HepG2 (cell line): ENCODE data around the gene ADPRM. TPM values are rescaled to one million over a fixed set of nuclear protein-coding genes. Genes with fewer than 3 reads are reported as not detected.
A peak's percentile ranks its signal among the peaks of the same experiment; 100 is the strongest.
"Not testable (repeated sequence)": the region's sequence is repeated elsewhere in the genome, so short reads cannot be mapped to it uniquely, and the experiment has no call there.

ENCODE experiments used
- ATAC-seq: fragments of 200-7000 bp; cut with Tn5 transposase; 3 replicates; pipeline ENCODE4 v1.9.1; 2020; ENCODE audit warnings: mild to moderate bottlenecking, moderate library complexity
- BruUV-seq: library from RNA; stranded (reverse); fragments of 400-500 nt; replicated peaks from 2 replicates; lab custom pipeline; 2021; lab: Mats Ljungman, UMichigan
- CTCF ChIA-PET: fragments of 300-600 bp; formaldehyde crosslinking; extraction: SDS; loops from one replicate; lab custom pipeline; 2021; ENCODE audit warnings: low total read pairs, inconsistent platforms, low intra/inter-chr PET ratio; lab: Yijun Ruan, JAX
- POLR2A ChIA-PET: fragments of 350-600 bp; sonication (Branson Sonifier 250); formaldehyde crosslinking; loops from one replicate; lab custom pipeline; 2020; ENCODE audit warnings: antibody characterized with exemption, inconsistent platforms; lab: Yijun Ruan, JAX
- DNase-seq: peaks from one replicate; pipeline ENCODE4 v3.0.0-alpha.2; 2015; ENCODE audit warnings: low spot score
- FAIRE-seq: peaks from 3 replicates; lab custom pipeline; 2011; peaks lifted over from hg19 to GRCh38; lab: Jason Lieb, UNC
- H2AFZ ChIP-seq: one replicate; pipeline ENCODE4 v1.6.1; 2011; ENCODE audit warnings: low read length, inconsistent platforms
- H3K27ac ChIP-seq: fragments of 300-600 bp; 3 replicates; pipeline ENCODE4 v1.8.0; 2011; ENCODE audit warnings: mixed run types, mild to moderate bottlenecking, mixed read lengths, low read length, inconsistent platforms; ENCODE audit not compliant: insufficient read depth; ENCODE audit errors: extremely low read length
- H3K27me3 ChIP-seq, 2 experiments: fragments of 200-600 bp in 1 of 2; 2 replicates in 1 of 2; 3 replicates in 1 of 2; pipeline versions ENCODE4 v1.6.0 to v1.8.0; 2011; ENCODE audit warnings: low read length in 2 of 2, mild to moderate bottlenecking in 2 of 2, moderate library complexity in 2 of 2, inconsistent platforms in 1 of 2; ENCODE audit not compliant: insufficient read depth in 2 of 2, control insufficient read depth in 1 of 2
- H3K36me3 ChIP-seq, 2 experiments: fragments of 200-600 bp in 1 of 2; replicated peaks in 1 of 2; 2 replicates in 1 of 2; 3 replicates in 1 of 2; pipeline versions ENCODE4 v1.5.1 to v1.8.0; 2011; ENCODE audit warnings: low read length in 2 of 2, inconsistent platforms in 1 of 2; ENCODE audit not compliant: insufficient read depth in 2 of 2, control insufficient read depth in 1 of 2
- H3K4me1 ChIP-seq: 2 replicates; pipeline ENCODE4 v1.5.1; 2012; ENCODE audit warnings: low read length, inconsistent platforms; ENCODE audit not compliant: insufficient read depth
- H3K4me2 ChIP-seq: 2 replicates; pipeline ENCODE4 v1.6.0; 2011; ENCODE audit warnings: low read depth, low read length, inconsistent platforms
- H3K4me3 ChIP-seq, 3 experiments: fragments of 200-600 bp in 1 of 3; sonication (generic), shearing (Covaris generic) in 1 of 3; replicated peaks in 1 of 3; 2 replicates each; pipeline ENCODE4 v1.5.1; 2011 to 2016; ENCODE audit warnings: low read length in 3 of 3, inconsistent platforms in 2 of 3, low read depth in 2 of 3, mild to moderate bottlenecking in 2 of 3, control low read depth in 1 of 3, mixed read lengths in 1 of 3; ENCODE audit not compliant: insufficient read depth in 1 of 3
- H3K79me2 ChIP-seq: one replicate; pipeline ENCODE4 v1.6.1; 2011; ENCODE audit warnings: low read length, inconsistent platforms; ENCODE audit not compliant: insufficient read depth
- H3K9ac ChIP-seq: 2 replicates; pipeline ENCODE4 v1.6.0; 2011; ENCODE audit warnings: mild to moderate bottlenecking, low read depth, low read length, inconsistent platforms; ENCODE audit not compliant: insufficient read depth
- H3K9me3 ChIP-seq: 2 replicates; pipeline ENCODE4 v1.5.1; 2012; ENCODE audit warnings: mild to moderate bottlenecking, low read length
- H4K20me1 ChIP-seq: 2 replicates; pipeline ENCODE4 v1.6.0; 2011; ENCODE audit warnings: inconsistent platforms, mild to moderate bottlenecking, low read length, moderate library complexity; ENCODE audit not compliant: insufficient read depth
- ZBTB38 ChIP-seq: sonication (generic); formaldehyde crosslinking; IDR thresholded peaks from 2 replicates; pipeline ENCODE4 v1.5.1; 2020; ENCODE audit warnings: mild to moderate bottlenecking, missing genetic modification reagents
- ZBTB7A ChIP-seq: sonication (generic); formaldehyde crosslinking; IDR thresholded peaks from 2 replicates; pipeline ENCODE4 v1.8.0; 2022; ENCODE audit warnings: mild to moderate bottlenecking, missing genetic modification reagents
- ZNF256 ChIP-seq: sonication (generic); formaldehyde crosslinking; conservative IDR thresholded peaks from 2 replicates; pipeline ENCODE4 v1.4.0; 2020; ENCODE audit warnings: missing genetic modification reagents
- WGBS: methylation state at CpG from one replicate; pipeline ENCODE4 v1.1.6; 2017; ENCODE audit warnings: low lambda C conversion rate; 5-methylcytosine and 5-hydroxymethylcytosine counted together
- in situ Hi-C: cut with HindIII; loops from 2 replicates; pipeline ENCODE4 v1.10.0; 2017; ENCODE audit warnings: low pct_unique_long_range_greater_than_20kb; ENCODE audit not compliant: extremely low pct_ligation_motif_present
- intact Hi-C: fragments of 100-400 bp; cut with micrococcal nuclease; formaldehyde crosslinking; loops from one replicate; pipeline ENCODE4 v1.10.0; 2022; ENCODE audit not compliant: unreplicated experiment
- polyA plus RNA-seq, 8 experiments: library from polyadenylated mRNA; depleted of rRNA in 3 of 8; stranded (reverse) in 7 of 8; unstranded in 1 of 8; fragments of >200 nt; fragmentation: Illumina TruSeq in 4 of 8; extraction: Trizol in 4 of 8; gene quantifications; 2 replicates each; pipeline versions ENCODE4 v1.2.1 to v1.2.3, GENCODE V29; 2011 to 2016; ENCODE audit warnings: low read depth in 4 of 8, missing spikeins in 1 of 8, mixed read lengths in 1 of 8; ENCODE audit not compliant: insufficient read depth in 1 of 8
- total RNA-seq, 5 experiments: library from RNA; depleted of rRNA; stranded (reverse); fragments of >200 nt; fragmentation: Illumina TruSeq; extraction: Trizol; gene quantifications; 2 replicates each; pipeline ENCODE4 v1.2.3, GENCODE V29; 2016; ENCODE audit warnings: low read depth in 1 of 5
- TF ChIP-seq, protein P1 (sequence below): sonication (generic); formaldehyde crosslinking; IDR thresholded peaks from 2 replicates; pipeline ENCODE4 v1.5.0; 2020; ENCODE audit warnings: missing genetic modification reagents
- TF ChIP-seq, protein P2 (sequence below): sonication (generic); formaldehyde crosslinking; conservative IDR thresholded peaks from 2 replicates; pipeline ENCODE4 v1.8.0; 2022; ENCODE audit warnings: mild to moderate bottlenecking, moderate library complexity, missing genetic modification reagents
- TF ChIP-seq, protein P3 (sequence below): sonication (generic); formaldehyde crosslinking; conservative IDR thresholded peaks from 2 replicates; pipeline ENCODE4 v1.4.0; 2020; ENCODE audit warnings: missing genetic modification reagents

Gene ADPRM
- total and polyA plus RNA-seq, 2 of the 13 experiments (the other 11 are each of a cell fraction or from before 2014, with no cell fraction given), result 5.6 to 10.8 TPM

DNA sequence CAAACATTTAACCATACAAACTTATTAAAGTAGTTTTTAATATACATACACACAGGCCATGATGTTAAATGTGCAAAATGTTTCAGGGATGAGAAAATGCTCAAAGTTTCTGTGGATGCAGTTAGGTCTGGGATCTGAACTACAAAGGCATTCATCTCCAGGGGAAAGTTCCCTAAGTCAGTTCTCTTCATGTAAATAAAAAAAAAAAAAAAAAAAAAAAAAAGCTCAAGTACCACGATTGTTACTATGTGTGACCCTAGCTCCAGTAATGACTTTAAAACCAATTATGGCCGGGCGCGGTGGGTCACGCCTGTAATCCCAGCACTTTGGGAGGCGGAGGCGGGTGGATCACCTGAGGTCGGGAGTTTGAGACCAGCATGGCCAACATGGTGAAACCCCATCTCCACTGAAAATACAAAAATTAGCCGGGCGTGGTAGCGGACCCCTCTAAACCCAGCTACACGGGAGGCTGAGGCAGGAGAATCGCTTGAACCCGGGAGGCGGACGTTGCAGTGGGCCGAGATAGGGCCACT is 1.5 kb upstream of the ADPRM start:
- H3K4me1 ChIP-seq, result peaks cover 29% of the 10 kb centered on the region
- in situ Hi-C loops, H2AFZ ChIP-seq, BruUV-seq, DNase-seq, H3K27me3 ChIP-seq, H3K9me3 ChIP-seq, ATAC-seq, POLR2A ChIA-PET, FAIRE-seq, CTCF ChIA-PET, H4K20me1 ChIP-seq, H3K27ac ChIP-seq: not testable (repeated sequence)
- peak; percentile 63; the same call in 1 of the 2 replicates for TF ChIP-seq ZBTB38 (CRISPR knock-in tag)
- H3K4me2 ChIP-seq, result peak overlapping the region; percentile 98
- peaks cover 9 to 34% of the 10 kb centered on the region in 2 experiments for H3K36me3 ChIP-seq
- H3K4me3 ChIP-seq, result peak overlapping the region; percentile 89 to 98 (median 96)
- peaks cover 40% of the 10 kb centered on the region for H3K79me2 ChIP-seq
- WGBS, result 73% methylated on average over 17 of the region's 17 CpGs
- peak overlapping the region; percentile 92 for H3K9ac ChIP-seq
- intact Hi-C loops, result loop anchor here (5.0 kb wide), 1 partner anchor 36 kb away; the partner anchor contains the start of gene TMEM220

DNA sequence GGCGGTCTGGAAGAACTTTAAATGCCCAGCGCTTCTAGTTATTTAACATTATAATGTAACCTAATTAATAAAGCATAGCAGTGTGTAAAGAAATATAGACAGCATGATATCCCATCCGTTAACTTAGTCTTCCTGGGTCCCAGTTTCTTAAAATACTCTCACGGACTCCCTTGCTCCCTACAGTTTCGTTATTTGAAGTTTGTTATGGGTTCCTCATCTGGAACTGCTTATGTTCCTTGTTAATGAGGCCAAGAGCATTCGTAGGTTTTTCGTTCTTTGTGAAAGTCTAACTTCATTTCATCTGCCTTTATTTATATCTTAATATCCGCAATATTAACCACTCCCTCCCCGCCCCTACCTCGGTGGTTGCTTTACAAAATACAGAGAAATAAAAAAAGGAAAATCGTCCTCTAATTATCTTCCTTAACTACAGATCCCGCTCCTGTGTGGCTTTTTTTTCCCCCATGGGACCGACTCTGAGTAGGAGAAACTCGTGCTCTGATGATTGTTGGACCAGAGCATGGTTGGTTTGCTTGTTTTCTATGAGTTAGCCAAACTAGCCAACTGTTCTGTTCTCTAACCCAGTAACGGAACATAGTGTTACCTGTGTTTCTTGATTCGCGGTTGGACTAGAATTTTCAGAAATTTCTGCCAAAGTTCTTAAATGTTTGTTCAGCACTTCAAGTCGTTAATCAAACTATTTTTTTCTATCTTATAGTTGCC is 863 bp downstream of the ADPRM start:
- intact Hi-C loops (loop anchor here (5.0 kb wide), 1 partner anchor 34 kb away; the partner anchor contains the start of gene TMEM220), in situ Hi-C loops (no loop called here)
- Histone ChIP-seq H3K9me3 (no peaks in the 10 kb centered on the region), H3K27ac (peak overlapping the region; percentile 84), H2AFZ (peak overlapping the region; percentile 43), H3K36me3 (peaks cover 3 to 11% of the 10 kb centered on the region in 2 experiments; a peak in 3 of 5 replicates), H3K4me1 (peaks cover 29% of the 10 kb centered on the region), H3K4me3 (peak overlapping the region; percentile 89 to 98 (median 96)), H3K79me2 (peaks cover 35% of the 10 kb centered on the region), H3K9ac (peak overlapping the region; percentile 92), H3K27me3 (no peaks in the 10 kb centered on the region; a peak in 1 of 5 replicates), H4K20me1 (no peaks in the 10 kb centered on the region), H3K4me2 (peak overlapping the region; percentile 98)
- TSS peak; percentile 81 for BruUV-seq
- TF ChIP-seq, protein P1, sequence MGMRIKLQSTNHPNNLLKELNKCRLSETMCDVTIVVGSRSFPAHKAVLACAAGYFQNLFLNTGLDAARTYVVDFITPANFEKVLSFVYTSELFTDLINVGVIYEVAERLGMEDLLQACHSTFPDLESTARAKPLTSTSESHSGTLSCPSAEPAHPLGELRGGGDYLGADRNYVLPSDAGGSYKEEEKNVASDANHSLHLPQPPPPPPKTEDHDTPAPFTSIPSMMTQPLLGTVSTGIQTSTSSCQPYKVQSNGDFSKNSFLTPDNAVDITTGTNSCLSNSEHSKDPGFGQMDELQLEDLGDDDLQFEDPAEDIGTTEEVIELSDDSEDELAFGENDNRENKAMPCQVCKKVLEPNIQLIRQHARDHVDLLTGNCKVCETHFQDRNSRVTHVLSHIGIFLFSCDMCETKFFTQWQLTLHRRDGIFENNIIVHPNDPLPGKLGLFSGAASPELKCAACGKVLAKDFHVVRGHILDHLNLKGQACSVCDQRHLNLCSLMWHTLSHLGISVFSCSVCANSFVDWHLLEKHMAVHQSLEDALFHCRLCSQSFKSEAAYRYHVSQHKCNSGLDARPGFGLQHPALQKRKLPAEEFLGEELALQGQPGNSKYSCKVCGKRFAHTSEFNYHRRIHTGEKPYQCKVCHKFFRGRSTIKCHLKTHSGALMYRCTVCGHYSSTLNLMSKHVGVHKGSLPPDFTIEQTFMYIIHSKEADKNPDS (CRISPR knock-in tag), result no peak
- no peak for TF ChIP-seq ZBTB7A (CRISPR knock-in tag)
- TF ChIP-seq, protein P2, sequence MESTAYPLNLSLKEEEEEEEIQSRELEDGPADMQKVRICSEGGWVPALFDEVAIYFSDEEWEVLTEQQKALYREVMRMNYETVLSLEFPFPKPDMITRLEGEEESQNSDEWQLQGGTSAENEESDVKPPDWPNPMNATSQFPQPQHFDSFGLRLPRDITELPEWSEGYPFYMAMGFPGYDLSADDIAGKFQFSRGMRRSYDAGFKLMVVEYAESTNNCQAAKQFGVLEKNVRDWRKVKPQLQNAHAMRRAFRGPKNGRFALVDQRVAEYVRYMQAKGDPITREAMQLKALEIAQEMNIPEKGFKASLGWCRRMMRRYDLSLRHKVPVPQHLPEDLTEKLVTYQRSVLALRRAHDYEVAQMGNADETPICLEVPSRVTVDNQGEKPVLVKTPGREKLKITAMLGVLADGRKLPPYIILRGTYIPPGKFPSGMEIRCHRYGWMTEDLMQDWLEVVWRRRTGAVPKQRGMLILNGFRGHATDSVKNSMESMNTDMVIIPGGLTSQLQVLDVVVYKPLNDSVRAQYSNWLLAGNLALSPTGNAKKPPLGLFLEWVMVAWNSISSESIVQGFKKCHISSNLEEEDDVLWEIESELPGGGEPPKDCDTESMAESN (CRISPR knock-in tag), result no peak
- 0 out of 2 replicates have a peak, but pooled peaks have one; percentile 25 for TF ChIP-seq ZNF256 (CRISPR knock-in tag)
- TF ChIP-seq, protein P3, sequence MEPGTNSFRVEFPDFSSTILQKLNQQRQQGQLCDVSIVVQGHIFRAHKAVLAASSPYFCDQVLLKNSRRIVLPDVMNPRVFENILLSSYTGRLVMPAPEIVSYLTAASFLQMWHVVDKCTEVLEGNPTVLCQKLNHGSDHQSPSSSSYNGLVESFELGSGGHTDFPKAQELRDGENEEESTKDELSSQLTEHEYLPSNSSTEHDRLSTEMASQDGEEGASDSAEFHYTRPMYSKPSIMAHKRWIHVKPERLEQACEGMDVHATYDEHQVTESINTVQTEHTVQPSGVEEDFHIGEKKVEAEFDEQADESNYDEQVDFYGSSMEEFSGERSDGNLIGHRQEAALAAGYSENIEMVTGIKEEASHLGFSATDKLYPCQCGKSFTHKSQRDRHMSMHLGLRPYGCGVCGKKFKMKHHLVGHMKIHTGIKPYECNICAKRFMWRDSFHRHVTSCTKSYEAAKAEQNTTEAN (CRISPR knock-in tag), result 0 out of 2 replicates have a peak, but pooled peaks have one; percentile 28
- WGBS, result 4% methylated on average over 18 of the region's 18 CpGs
- ATAC-seq (no peak), FAIRE-seq (peak; percentile 64), DNase-seq (peak; percentile 10)
- CTCF ChIA-PET, result no interaction called here
- POLR2A ChIA-PET, result interaction anchor here (1.0 kb wide), 1 partner anchor 32 kb away, joined by 3 read pairs; no protein-coding TSS in a partner anchor
